Endodermal cell (in vitro differentiated cells): ENCODE measurements around the gene GFOD2. TPM values are rescaled to one million over a fixed set of nuclear protein-coding genes. Genes with fewer than 3 reads are reported as not detected.

Experiments used
- DNase-seq: peaks from one replicate; pipeline ENCODE4 v3.0.0-alpha.2; 2017
- H3K27ac ChIP-seq: 2 replicates; pipeline ENCODE4 v1.5.1; 2013; ENCODE audit warnings: mild to moderate bottlenecking, low read depth, low read length, moderate library complexity
- H3K27me3 ChIP-seq: 2 replicates; pipeline ENCODE4 v1.6.1; 2013; ENCODE audit warnings: mild to moderate bottlenecking, low read length, moderate library complexity; ENCODE audit not compliant: insufficient read depth, control insufficient read depth, poor library complexity, severe bottlenecking
- H3K36me3 ChIP-seq: 2 replicates; pipeline ENCODE4 v1.7.0; 2013; ENCODE audit warnings: mild to moderate bottlenecking, low read length, moderate library complexity; ENCODE audit not compliant: control insufficient read depth, insufficient read depth
- H3K4me1 ChIP-seq: one replicate; pipeline ENCODE4 v1.7.0; 2013; ENCODE audit warnings: low read length; ENCODE audit not compliant: control insufficient read depth, insufficient read depth
- H3K4me3 ChIP-seq: 2 replicates; pipeline ENCODE4 v1.5.1; 2013; ENCODE audit warnings: mild to moderate bottlenecking, low read length, moderate library complexity
- H3K9ac ChIP-seq: 2 replicates; pipeline ENCODE4 v1.6.1; 2013; ENCODE audit warnings: mild to moderate bottlenecking, low read length, moderate library complexity; ENCODE audit not compliant: poor library complexity, severe bottlenecking; ENCODE audit errors: extremely low read depth
- H3K9me3 ChIP-seq: 2 replicates; pipeline ENCODE4 v1.6.1; 2013; ENCODE audit warnings: mild to moderate bottlenecking, low read length, moderate library complexity; ENCODE audit not compliant: control insufficient read depth
- H3K27ac Mint-ChIP-seq: 2 replicates; pipeline ENCODE4 v1.8.0; 2020; ENCODE audit warnings: mixed read lengths
- H3K27me3 Mint-ChIP-seq: 2 replicates; pipeline ENCODE4 v1.8.0; 2021; ENCODE audit warnings: mild to moderate bottlenecking, mixed read lengths; ENCODE audit not compliant: insufficient read depth
- H3K36me3 Mint-ChIP-seq: 2 replicates; pipeline ENCODE4 v1.8.0; 2020; ENCODE audit warnings: low read depth, mixed read lengths
- H3K4me1 Mint-ChIP-seq: 2 replicates; pipeline ENCODE4 v1.8.0; 2020; ENCODE audit warnings: mixed read lengths
- H3K4me3 Mint-ChIP-seq: 2 replicates; pipeline ENCODE4 v1.8.0; 2020; ENCODE audit warnings: mild to moderate bottlenecking, moderate library complexity, mixed read lengths
- H3K9me3 Mint-ChIP-seq: 2 replicates; pipeline ENCODE4 v1.8.0; 2020; ENCODE audit warnings: mild to moderate bottlenecking, mixed read lengths
- CTCF ChIP-seq: fragments of 200-600 bp; sonication (generic); conservative IDR thresholded peaks from 2 replicates; pipeline ENCODE4 v1.5.0; 2021; ENCODE audit warnings: antibody characterized with exemption, mild to moderate bottlenecking
- WGBS, 2 experiments: methylation state at CpG; one replicate each; pipeline versions ENCODE4 v1.1.5 to v1.1.7; 2013; ENCODE audit warnings: missing lambda C conversion rate in 2 of 2, mixed read lengths in 1 of 2; ENCODE audit not compliant: insufficient coverage in 1 of 2, insufficient read length in 1 of 2; 5-methylcytosine and 5-hydroxymethylcytosine counted together
- total RNA-seq, 2 donors: library from RNA; stranded (reverse); fragmentation: NEBNext Ultra II Directional in 1 of 2; extraction: Animal tissue kit (Norgen Biotek cat#: 25700) in 1 of 2; gene quantifications; 2 replicates in 1 of 2; 3 replicates in 1 of 2; pipeline ENCODE4 v1.2.1, GENCODE V29; 2021

GFOD2 gene
- total RNA-seq, 2 donors from 2014 or later = 18.2 to 21.2 TPM

GRCh38 chr16:67685388-67686112 is 33.6 kb downstream of the GFOD2 start:
- Histone ChIP-seq H3K9me3 (no peaks in the 10 kb centered on the region), H3K36me3 (peaks cover 21% of the 10 kb centered on the region), H3K4me3 (no peak overlapping the region), H3K4me1 (no peaks in the 10 kb centered on the region), H3K27ac (no peak overlapping the region), H3K27me3 (no peaks in the 10 kb centered on the region), H3K9ac (no peak overlapping the region)
- WGBS, 2 experiments = 91 to 93% methylated on average over 13 to 15 of the region's 17 CpGs
- Mint-ChIP-seq H3K4me1 (no peaks in the 10 kb centered on the region), H3K27me3 (no peaks in the 10 kb centered on the region), H3K4me3 (no peak overlapping the region), H3K36me3 (peaks cover 28% of the 10 kb centered on the region), H3K27ac (peak overlapping the region; percentile 39), H3K9me3 (no peaks in the 10 kb centered on the region)
- DNase-seq = no peak
- no peak for TF ChIP-seq CTCF

GRCh38 chr16:67683767-67684166 is 35.3 kb downstream of the GFOD2 start:
- TF ChIP-seq CTCF = no peak
- WGBS, 2 experiments = 100% methylated on average over 4 of the region's 4 CpGs; no CpG with 5 or more reads in 1 of the 2 experiments

GRCh38 chr16:67679935-67680897 is 38.9 kb downstream of the GFOD2 start:
- H3K4me3 Mint-ChIP-seq = no peak overlapping the region
- no peaks in the 10 kb centered on the region for H3K9me3 ChIP-seq
- no peak overlapping the region for H3K27ac ChIP-seq
- 92% methylated on average over 7 to 10 of the region's 10 CpGs for WGBS, 2 experiments
- no peak overlapping the region for H3K9ac ChIP-seq
- no peak overlapping the region for H3K27ac Mint-ChIP-seq
- H3K27me3 Mint-ChIP-seq = no peaks in the 10 kb centered on the region
- H3K27me3 ChIP-seq = no peaks in the 10 kb centered on the region
- H3K9me3 Mint-ChIP-seq = no peaks in the 10 kb centered on the region
- no peaks in the 10 kb centered on the region for H3K4me1 ChIP-seq
- H3K36me3 ChIP-seq = peaks cover 23% of the 10 kb centered on the region
- no peaks in the 10 kb centered on the region for H3K4me1 Mint-ChIP-seq
- DNase-seq = peak; percentile 17
- no peak for TF ChIP-seq CTCF
- H3K4me3 ChIP-seq = no peak overlapping the region
- H3K36me3 Mint-ChIP-seq = peaks cover 26% of the 10 kb centered on the region

More at GRCh38 chr16:67683767-67684166, 35.3 kb downstream of the GFOD2 start:
- peaks cover 25% of the 10 kb centered on the region for H3K36me3 ChIP-seq
- no peaks in the 10 kb centered on the region for H3K4me1 Mint-ChIP-seq
- H3K27ac ChIP-seq = no peak overlapping the region
- H3K9ac ChIP-seq = no peak overlapping the region
- no peaks in the 10 kb centered on the region for H3K27me3 ChIP-seq
- no peaks in the 10 kb centered on the region for H3K27me3 Mint-ChIP-seq
- no peak for DNase-seq
- peaks cover 27% of the 10 kb centered on the region for H3K36me3 Mint-ChIP-seq
- no peaks in the 10 kb centered on the region for H3K4me1 ChIP-seq
- no peak overlapping the region for H3K4me3 ChIP-seq
- H3K27ac Mint-ChIP-seq = no peak overlapping the region
- no peak overlapping the region for H3K4me3 Mint-ChIP-seq
- H3K9me3 Mint-ChIP-seq = no peaks in the 10 kb centered on the region
- H3K9me3 ChIP-seq = no peaks in the 10 kb centered on the region
